Thyroid gland (tissue), 4 donors: ENCODE data around the gene FHOD3. TPM values are rescaled to one million over a fixed set of nuclear protein-coding genes. Genes with fewer than 3 reads are reported as not detected.

ENCODE experiments used
- DNase-seq, 2 donors: peaks; one replicate each; pipeline ENCODE4 v3.0.0-alpha.2; 2019
- H3K27ac ChIP-seq, 3 donors: fragments of 200-600 bp; sonication (generic); 1 replicate in 2 of 3; 2 replicates in 1 of 3; pipeline ENCODE4 v1.5.1; 2016 to 2019; ENCODE audit warnings: mild to moderate bottlenecking in 1 of 3, moderate library complexity in 1 of 3
- H3K27me3 ChIP-seq: fragments of 200-600 bp; sonication (generic); one replicate; pipeline ENCODE4 v1.5.1; 2019
- H3K36me3 ChIP-seq, 2 donors: fragments of 200-600 bp; sonication (generic); one replicate each; pipeline ENCODE4 v1.5.1; 2016 to 2019
- H3K4me1 ChIP-seq, 2 donors: fragments of 200-600 bp; sonication (generic); one replicate each; pipeline ENCODE4 v1.5.1; 2017 to 2019
- H3K4me3 ChIP-seq, 3 donors: fragments of 200-600 bp; sonication (generic); replicated peaks in 1 of 3; 1 replicate in 2 of 3; 2 replicates in 1 of 3; pipeline ENCODE4 v1.5.1; 2016; ENCODE audit warnings: mild to moderate bottlenecking in 1 of 3
- H3K9me3 ChIP-seq: fragments of 200-600 bp; sonication (generic); one replicate; pipeline ENCODE4 v1.5.1; 2017
- CTCF ChIP-seq, 6 experiments: fragments of 200-600 bp in 3 of 6; fragments of 450-650 bp in 3 of 6; sonication (generic) in 3 of 6; IDR thresholded peaks; one replicate each; pipeline ENCODE4 v1.5.1; 2016 to 2019; ENCODE audit warnings: antibody characterized with exemption in 6 of 6, mild to moderate bottlenecking in 2 of 6, inconsistent platforms in 1 of 6, moderate library complexity in 1 of 6
- POLR2A ChIP-seq, 2 donors: fragments of 450-650 bp; IDR thresholded peaks; one replicate each; pipeline ENCODE4 v1.6.1; 2017; ENCODE audit warnings: antibody characterized with exemption in 2 of 2, mild to moderate bottlenecking in 2 of 2, moderate library complexity in 1 of 2
- WGBS, 2 donors: methylation state at CpG; one replicate each; pipeline ENCODE4 v1.1.5; 2017; 5-methylcytosine and 5-hydroxymethylcytosine counted together
- intact Hi-C: fragments of 100-400 bp; cut with DNase I; formaldehyde crosslinking; loops from one replicate; pipeline ENCODE4 v1.15.1; 2023
- total RNA-seq, 4 donors: library from RNA; depleted of rRNA; stranded (reverse); fragments of >200 nt; gene quantifications; one replicate each; pipeline ENCODE4 v1.2.3, GENCODE V29; 2016

FHOD3 gene
- total RNA-seq, 4 donors from 2014 or later: 1.6 to 6.9 (median 4.8) TPM

- peaks cover 0 to 4% of the 10 kb centered on the region in 2 donors for H3K4me1 ChIP-seq
- peak overlapping the region; percentile 34 to 76 (median 56) for H3K4me3 ChIP-seq
- no peaks in the 10 kb centered on the region for H3K9me3 ChIP-seq
- no peak overlapping the region for H3K27ac ChIP-seq
- DNase-seq: peak; percentile 30 to 42
- no peaks in the 10 kb centered on the region for H3K36me3 ChIP-seq
- H3K27me3 ChIP-seq: no peaks in the 10 kb centered on the region
- WGBS, 2 donors: 7 to 11% methylated on average over 10 to 13 of the region's 67 CpGs
- TF ChIP-seq CTCF (IDR thresholded peaks at IDR 0.05) (no peak), POLR2A (IDR thresholded peaks at IDR 0.05) (no peak)
- intact Hi-C loops: loop anchor here (5.0 kb wide), 1 partner anchor 274 kb away; no protein-coding TSS in a partner anchor
Observed at GRCh38 chr18:36298126-36298741, 721 bp downstream of the FHOD3 start.

DNA sequence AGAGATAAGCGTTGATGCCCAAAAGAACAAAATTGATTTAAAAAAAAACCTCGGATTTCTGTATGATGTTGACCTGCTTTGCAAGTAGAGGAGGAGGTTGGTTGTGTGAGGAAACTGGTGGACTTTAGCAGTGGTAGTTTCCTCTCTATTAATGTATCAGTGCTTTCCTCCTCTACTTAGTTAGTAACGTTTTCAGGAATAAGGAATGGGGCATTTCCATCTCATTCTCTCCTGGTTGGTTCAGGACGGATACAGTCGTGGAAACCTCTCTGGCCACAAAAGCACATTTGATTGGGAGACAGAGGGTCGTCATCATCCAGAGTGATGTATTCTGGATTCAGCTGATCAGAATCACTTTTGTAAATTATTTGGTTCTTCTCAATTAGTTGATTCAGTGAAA lies 1.5 kb downstream of the FHOD3 start:
- Histone ChIP-seq H3K27ac (no peak overlapping the region), H3K9me3 (no peaks in the 10 kb centered on the region), H3K27me3 (no peaks in the 10 kb centered on the region), H3K36me3 (no peaks in the 10 kb centered on the region), H3K4me3 (no peak overlapping the region), H3K4me1 (peaks cover 0 to 4% of the 10 kb centered on the region in 2 donors)
- WGBS, 2 donors: 87 to 93% methylated on average over 6 of the region's 6 CpGs
- DNase-seq: no peak
- intact Hi-C loops: loop anchor here (5.0 kb wide), 1 partner anchor 273 kb away; no protein-coding TSS in a partner anchor
- TF ChIP-seq POLR2A (IDR thresholded peaks at IDR 0.05) (no peak), CTCF (IDR thresholded peaks at IDR 0.05) (no peak)

GRCh38 chr18:36300211-36300610 lies 2.7 kb downstream of the FHOD3 start:
- intact Hi-C loops: no loop called here
- no peaks in the 10 kb centered on the region for H3K9me3 ChIP-seq
- no peaks in the 10 kb centered on the region for H3K36me3 ChIP-seq
- H3K4me1 ChIP-seq: peaks cover 0 to 4% of the 10 kb centered on the region in 2 donors
- H3K4me3 ChIP-seq: no peak overlapping the region
- 90 to 93% methylated on average over 6 of the region's 6 CpGs for WGBS, 2 donors
- H3K27me3 ChIP-seq: no peaks in the 10 kb centered on the region
- H3K27ac ChIP-seq: no peak overlapping the region
- no peak for DNase-seq
- TF ChIP-seq CTCF (IDR thresholded peaks at IDR 0.05) (no peak), POLR2A (IDR thresholded peaks at IDR 0.05) (no peak)

GRCh38 chr18:36301884-36302283 lies 4.4 kb downstream of the FHOD3 start:
- Histone ChIP-seq H3K27me3 (no peaks in the 10 kb centered on the region), H3K4me3 (no peak overlapping the region), H3K9me3 (no peaks in the 10 kb centered on the region), H3K4me1 (peaks cover 0 to 4% of the 10 kb centered on the region in 2 donors), H3K36me3 (no peaks in the 10 kb centered on the region), H3K27ac (no peak overlapping the region)
- intact Hi-C loops: no loop called here
- no peak for DNase-seq
- TF ChIP-seq POLR2A (IDR thresholded peaks at IDR 0.05) (no peak), CTCF (IDR thresholded peaks at IDR 0.05) (no peak)
- WGBS, 2 donors: 89 to 90% methylated on average over 5 of the region's 5 CpGs

DNA sequence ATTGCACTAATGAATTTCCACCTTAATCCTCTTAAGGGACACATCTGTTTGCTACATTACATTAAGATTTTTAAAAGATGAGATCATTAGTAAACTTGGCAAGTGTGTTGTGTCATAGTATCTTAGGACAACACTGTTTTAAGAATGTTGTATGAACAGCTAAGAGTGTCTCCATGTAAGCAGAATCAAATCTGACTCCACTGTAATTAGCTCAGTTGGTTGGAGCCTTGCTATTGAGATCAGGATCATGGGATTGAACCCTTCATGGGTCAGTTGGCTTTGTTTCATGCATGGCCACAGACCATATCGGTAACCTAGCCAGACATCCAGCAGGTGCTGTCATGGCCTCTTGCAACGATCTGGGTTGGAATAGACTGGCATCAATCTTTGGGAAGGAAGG lies 5.2 kb downstream of the FHOD3 start:
- WGBS, 2 donors: 89 to 93% methylated on average over 2 of the region's 2 CpGs
- intact Hi-C loops: no loop called here
- H3K9me3 ChIP-seq: no peaks in the 10 kb centered on the region
- H3K36me3 ChIP-seq: no peaks in the 10 kb centered on the region
- no peak overlapping the region for H3K27ac ChIP-seq
- H3K27me3 ChIP-seq: no peaks in the 10 kb centered on the region
- DNase-seq: no peak
- peaks cover 0 to 3% of the 10 kb centered on the region in 2 donors for H3K4me1 ChIP-seq
- TF ChIP-seq POLR2A (IDR thresholded peaks at IDR 0.05) (no peak), CTCF (IDR thresholded peaks at IDR 0.05) (no peak)
- H3K4me3 ChIP-seq: no peak overlapping the region
